H9 (cell line): ENCODE results near the gene POR. TPM values are rescaled to one million over a fixed set of nuclear protein-coding genes. Genes with fewer than 3 reads are reported as not detected.

Experiments
- DNase-seq: peaks from one replicate; pipeline ENCODE4 v3.0.0-alpha.2; 2017
- H2AFZ ChIP-seq: one replicate; pipeline ENCODE4 v1.6.1; 2013; ENCODE audit warnings: mild to moderate bottlenecking, low read length, control low read depth, moderate library complexity
- H2AK5ac ChIP-seq: 2 replicates; pipeline ENCODE4 v1.6.1; 2013; ENCODE audit warnings: low read length, control low read depth, mixed read lengths; ENCODE audit not compliant: insufficient read length
- H2BK120ac ChIP-seq: one replicate; pipeline ENCODE4 v1.6.1; 2013; ENCODE audit warnings: low read depth, mild to moderate bottlenecking, low read length, control low read depth, inconsistent platforms; ENCODE audit not compliant: poor library complexity, severe bottlenecking
- H2BK12ac ChIP-seq: 2 replicates; pipeline ENCODE4 v1.6.1; 2013; ENCODE audit warnings: low read length, control low read depth, mixed read lengths, low read depth; ENCODE audit not compliant: insufficient read length
- H2BK15ac ChIP-seq: 2 replicates; pipeline ENCODE4 v1.6.1; 2013; ENCODE audit warnings: low read depth, low read length, control low read depth
- H2BK20ac ChIP-seq: one replicate; pipeline ENCODE4 v1.6.1; 2013; ENCODE audit warnings: low read depth, mild to moderate bottlenecking, low read length, control low read depth, inconsistent platforms; ENCODE audit not compliant: poor library complexity, severe bottlenecking
- H2BK5ac ChIP-seq: 2 replicates; pipeline ENCODE4 v1.6.1; 2013; ENCODE audit warnings: low read length, control low read depth, mixed read lengths; ENCODE audit not compliant: insufficient read length
- H3K14ac ChIP-seq: 2 replicates; pipeline ENCODE4 v1.6.1; 2013; ENCODE audit warnings: low read length, control low read depth; ENCODE audit not compliant: insufficient read depth
- H3K18ac ChIP-seq: 2 replicates; pipeline ENCODE4 v1.6.1; 2013; ENCODE audit warnings: low read depth, mild to moderate bottlenecking, mixed read lengths, low read length, control low read depth; ENCODE audit not compliant: insufficient read length
- H3K23ac ChIP-seq: 2 replicates; pipeline ENCODE4 v1.6.1; 2013; ENCODE audit warnings: low read length, control low read depth, mixed read lengths, low read depth; ENCODE audit not compliant: insufficient read length
- H3K23me2 ChIP-seq: 2 replicates; pipeline ENCODE4 v1.6.1; 2013; ENCODE audit warnings: low read depth, mild to moderate bottlenecking, mixed read lengths, low read length, control low read depth; ENCODE audit not compliant: insufficient read length, poor library complexity, severe bottlenecking
- H3K27ac ChIP-seq: 2 replicates; pipeline ENCODE4 v1.5.1; 2013; ENCODE audit warnings: low read length, control low read depth, mixed read lengths, low read depth; ENCODE audit not compliant: insufficient read length
- H3K27me3 ChIP-seq: 2 replicates; pipeline ENCODE4 v1.6.1; 2013; ENCODE audit warnings: low read length, control low read depth, inconsistent platforms; ENCODE audit not compliant: insufficient read depth
- H3K4ac ChIP-seq: 2 replicates; pipeline ENCODE4 v1.6.1; 2013; ENCODE audit warnings: low read depth, mild to moderate bottlenecking, control low read depth, inconsistent platforms, low read length, moderate library complexity
- H3K4me1 ChIP-seq: 2 replicates; pipeline ENCODE4 v1.6.1; 2013; ENCODE audit warnings: low read length, control low read depth, inconsistent platforms; ENCODE audit not compliant: insufficient read depth
- H3K4me2 ChIP-seq: 2 replicates; pipeline ENCODE4 v1.6.1; 2013; ENCODE audit warnings: low read length, control low read depth, mixed read lengths; ENCODE audit not compliant: insufficient read length, insufficient read depth
- H3K56ac ChIP-seq: 2 replicates; pipeline ENCODE4 v1.6.1; 2013; ENCODE audit warnings: low read depth, mild to moderate bottlenecking, mixed read lengths, low read length, control low read depth; ENCODE audit not compliant: insufficient read length
- H3K79me1 ChIP-seq: 2 replicates; pipeline ENCODE4 v1.6.1; 2013; ENCODE audit warnings: low read depth, mild to moderate bottlenecking, moderate library complexity, low read length, control low read depth, inconsistent platforms; ENCODE audit not compliant: insufficient read depth, poor library complexity, severe bottlenecking
- H3K79me2 ChIP-seq: 2 replicates; pipeline ENCODE4 v1.6.1; 2013; ENCODE audit warnings: low read length, control low read depth, inconsistent platforms; ENCODE audit not compliant: insufficient read depth
- H3K9ac ChIP-seq: 2 replicates; pipeline ENCODE4 v1.6.1; 2013; ENCODE audit warnings: low read length, control low read depth, mixed read lengths; ENCODE audit not compliant: insufficient read length; ENCODE audit errors: extremely low read depth
- H3K9me3 ChIP-seq: one replicate; pipeline ENCODE4 v1.6.1; 2013; ENCODE audit warnings: low read depth, low read length, inconsistent platforms; ENCODE audit not compliant: control insufficient read depth
- H3T11ph ChIP-seq: one replicate; pipeline ENCODE4 v1.6.1; 2013; ENCODE audit warnings: mild to moderate bottlenecking, low read length, control low read depth, inconsistent platforms
- H4K20me1 ChIP-seq: one replicate; pipeline ENCODE4 v1.6.1; 2013; ENCODE audit not compliant: control insufficient read depth, insufficient read length, insufficient read depth
- H4K5ac ChIP-seq: 2 replicates; pipeline ENCODE4 v1.6.1; 2013; ENCODE audit warnings: low read depth, mild to moderate bottlenecking, mixed read lengths, low read length, control low read depth; ENCODE audit not compliant: insufficient read length
- H4K8ac ChIP-seq: replicated peaks from 2 replicates; pipeline ENCODE4 v1.6.1; 2013; ENCODE audit warnings: low read length, control low read depth, mixed read lengths, low read depth; ENCODE audit not compliant: insufficient read length
- H4K91ac ChIP-seq: 2 replicates; pipeline ENCODE4 v1.6.1; 2013; ENCODE audit warnings: low read depth, mild to moderate bottlenecking, moderate library complexity, mixed read lengths, low read length, control low read depth; ENCODE audit not compliant: insufficient read length
- H3K27ac Mint-ChIP-seq, 3 experiments: 2 replicates in 2 of 3; 3 replicates in 1 of 3; pipeline ENCODE4 v1.8.0; 2020 to 2021; ENCODE audit warnings: mixed read lengths in 3 of 3, mild to moderate bottlenecking in 1 of 3, moderate library complexity in 1 of 3
- H3K27me3 Mint-ChIP-seq: 2 replicates; pipeline ENCODE4 v1.8.0; 2021; ENCODE audit warnings: low read depth, mild to moderate bottlenecking, moderate library complexity, mixed read lengths
- H3K36me3 Mint-ChIP-seq, 3 experiments: 2 replicates in 2 of 3; 3 replicates in 1 of 3; pipeline ENCODE4 v1.8.0; 2020 to 2021; ENCODE audit warnings: low read depth in 3 of 3, mixed read lengths in 3 of 3; ENCODE audit not compliant: insufficient read depth in 1 of 3
- H3K4me1 Mint-ChIP-seq, 2 experiments: 2 replicates each; pipeline ENCODE4 v1.8.0; 2020; ENCODE audit warnings: mixed read lengths in 2 of 2
- H3K4me3 Mint-ChIP-seq, 2 experiments: 2 replicates in 1 of 2; 3 replicates in 1 of 2; pipeline ENCODE4 v1.8.0; 2020 to 2021; ENCODE audit warnings: mild to moderate bottlenecking in 2 of 2, mixed read lengths in 2 of 2, moderate library complexity in 1 of 2
- H3K9me3 Mint-ChIP-seq, 2 experiments: 2 replicates in 1 of 2; 3 replicates in 1 of 2; pipeline ENCODE4 v1.8.0; 2020; ENCODE audit warnings: mild to moderate bottlenecking in 2 of 2, mixed read lengths in 2 of 2, moderate library complexity in 1 of 2
- CTCF ChIP-seq: fragments of 200-600 bp; sonication (generic); conservative IDR thresholded peaks from 3 replicates; pipeline ENCODE4 v1.8.0; 2021; ENCODE audit warnings: antibody characterized with exemption, mild to moderate bottlenecking
- WGBS: extraction: QIAGEN DNeasy Blood & Tissue Kit; methylation state at CpG from one replicate; pipeline ENCODE4 v1.1.7; 2013; ENCODE audit warnings: missing lambda C conversion rate, low lambda C conversion rate, mixed read lengths; ENCODE audit not compliant: insufficient read length; ENCODE audit errors: extremely low coverage; 5-methylcytosine and 5-hydroxymethylcytosine counted together
- total RNA-seq: library from RNA; stranded (reverse); gene quantifications from 2 replicates; pipeline ENCODE4 v1.2.1, GENCODE V29; 2021

POR gene
- total RNA-seq, 1 experiment from 2014 or later = 128 TPM

GRCh38 chr7:75995996-75996395, 81.0 kb downstream of the POR start:
- no peak overlapping the region for H3K9ac ChIP-seq
- H2BK120ac ChIP-seq = no peak overlapping the region
- DNase-seq = peak; percentile 34
- no peak overlapping the region for H2BK20ac ChIP-seq
- H3K18ac ChIP-seq = no peak overlapping the region
- H2BK12ac ChIP-seq = no peak overlapping the region
- no peak overlapping the region for H3K27ac ChIP-seq
- H2BK15ac ChIP-seq = no peak overlapping the region
- no peak overlapping the region for H2BK5ac ChIP-seq
- no peak overlapping the region for H3K4me2 ChIP-seq
- H3K14ac ChIP-seq = no peak overlapping the region; the same call in 1 of the 2 replicates
- Mint-ChIP-seq H3K4me1 (peaks cover 11 to 27% of the 10 kb centered on the region in 2 experiments), H3K27me3 (no peaks in the 10 kb centered on the region; the same call in 1 of the 2 replicates), H3K36me3 (peaks cover 7 to 22% (median 22%) of the 10 kb centered on the region in 3 experiments; a peak in 6 of 7 replicates), H3K9me3 (no peaks in the 10 kb centered on the region), H3K4me3 (no peak overlapping the region), H3K27ac (no peak overlapping the region)
- H3K56ac ChIP-seq = no peak overlapping the region
- no peak overlapping the region for H3K4ac ChIP-seq
- H2AK5ac ChIP-seq = no peak overlapping the region
- H4K5ac ChIP-seq = no peak overlapping the region
- H3T11ph ChIP-seq = no peak overlapping the region
- no CpG with 5 or more reads among the region's 5 CpGs for WGBS
- TF ChIP-seq CTCF = no peak
- H3K79me1 ChIP-seq = no peaks in the 10 kb centered on the region
- no peaks in the 10 kb centered on the region for H4K20me1 ChIP-seq
- H3K79me2 ChIP-seq = no peaks in the 10 kb centered on the region
- no peaks in the 10 kb centered on the region for H3K9me3 ChIP-seq
- no peak overlapping the region for H3K23ac ChIP-seq
- H2AFZ ChIP-seq = no peak overlapping the region
- H3K27me3 ChIP-seq = no peaks in the 10 kb centered on the region
- peaks cover 15% of the 10 kb centered on the region for H3K23me2 ChIP-seq
- no peak overlapping the region for H4K91ac ChIP-seq
- H3K4me1 ChIP-seq = no peaks in the 10 kb centered on the region
- no peak overlapping the region for H4K8ac ChIP-seq
